Measurements from ENCODE around the gene TAF11L8. TPM values are rescaled to one million over a fixed set of nuclear protein-coding genes. Genes with fewer than 3 reads are reported as not detected.
"Not testable (repeated sequence)": the region's sequence is repeated elsewhere in the genome, so short reads cannot be mapped to it uniquely, and the experiment has no call there.

TAF11L8 gene
- total and polyA plus RNA-seq, 2 donors (not counting 1 experiment from before 2014, with no cell fraction given) = not detected

DNA sequence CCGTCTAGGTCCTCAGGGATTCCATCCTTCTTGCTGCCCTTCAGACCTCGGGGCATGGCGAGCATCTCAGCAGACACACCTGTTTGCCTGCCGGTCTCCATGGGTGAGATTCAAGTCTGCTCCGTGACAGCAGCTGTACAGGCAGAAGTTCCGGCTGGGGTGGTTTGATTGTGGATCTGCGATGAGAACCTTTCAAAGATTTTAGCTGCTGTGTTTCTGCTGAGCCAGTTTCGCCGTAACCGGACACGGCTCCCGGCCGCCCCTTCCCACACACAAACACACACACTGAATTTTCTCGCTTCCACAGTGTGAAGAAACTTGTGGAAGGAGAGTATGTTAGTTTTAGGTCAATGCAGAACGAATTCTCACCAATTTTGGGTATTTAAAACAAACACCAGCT, 7.0 kb upstream of the TAF11L8 start, which contains the start of gene TAF11L10:
TSS of gene TAF11L10 (minus strand) at position 101 of the 400 bp plus-strand sequence.
- intact Hi-C loops (cut with micrococcal nuclease); POLR2A ChIA-PET; H3K79me2 ChIP-seq (ENCODE audit: control insufficient read depth, insufficient read depth, low read length); ATAC-seq (ENCODE audit: low read depth); H3K4me3 ChIP-seq (ENCODE audit: control extremely low read depth in 1 of 5, extremely low read depth in 1 of 5, insufficient read depth in 1 of 5, low read depth in 2 of 5, low read length in 4 of 5); H3K9me3 ChIP-seq (ENCODE audit: control extremely low read depth in 1 of 3, control insufficient read depth in 2 of 3, insufficient read depth in 1 of 3, low read length in 2 of 3); DNase-seq; H3K4me1 Mint-ChIP-seq; H3K27ac ChIP-seq (ENCODE audit: low read length in 2 of 2); H3K4me2 ChIP-seq (replicated peaks; ENCODE audit: low read depth, low read length, poor library complexity, severe bottlenecking); CTCF ChIA-PET; H3K4me1 ChIP-seq (ENCODE audit: control insufficient read depth in 2 of 2, insufficient read depth in 2 of 2, low read length in 2 of 2); H3K27me3 ChIP-seq (replicated peaks in 1 of 4; ENCODE audit: control extremely low read depth in 1 of 4, control insufficient read depth in 3 of 4, insufficient read depth in 4 of 4, low read length in 3 of 4); H3K4me3 Mint-ChIP-seq; H2AFZ ChIP-seq (ENCODE audit: insufficient read depth, low read depth, low read length, poor library complexity, severe bottlenecking); H3K36me3 ChIP-seq (replicated peaks in 1 of 2; ENCODE audit: control extremely low read depth in 1 of 2, control insufficient read depth in 1 of 2, extremely low read depth in 1 of 2, insufficient read depth in 2 of 2, low read length in 1 of 2); H3K27ac Mint-ChIP-seq; H3K27me3 Mint-ChIP-seq; H4K20me1 ChIP-seq (ENCODE audit: control insufficient read depth, insufficient read depth, low read length, poor library complexity, severe bottlenecking); H3K9me3 Mint-ChIP-seq (ENCODE audit: insufficient read depth); H3K9ac ChIP-seq (ENCODE audit: low read length): not testable (repeated sequence)
- WGBS (ENCODE audit: insufficient coverage) = no CpG with 5 or more reads among the region's 15 CpGs

DNA sequence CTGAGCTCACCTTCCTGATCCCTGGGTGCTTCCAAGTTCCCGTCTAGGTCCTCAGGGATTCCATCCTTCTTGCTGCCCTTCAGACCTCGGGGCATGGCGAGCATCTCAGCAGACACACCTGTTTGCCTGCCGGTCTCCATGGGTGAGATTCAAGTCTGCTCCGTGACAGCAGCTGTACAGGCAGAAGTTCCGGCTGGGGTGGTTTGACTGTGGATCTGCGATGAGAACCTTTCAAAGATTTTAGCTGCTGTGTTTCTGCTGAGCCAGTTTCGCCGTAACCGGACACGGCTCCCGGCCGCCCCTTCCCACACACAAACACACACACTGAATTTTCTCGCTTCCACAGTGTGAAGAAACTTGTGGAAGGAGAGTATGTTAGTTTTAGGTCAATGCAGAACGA, 3.5 kb upstream of the TAF11L8 start, which contains the start of gene TAF11L9:
TSS of gene TAF11L9 (minus strand) at position 140 of the 400 bp plus-strand sequence.
- H2AFZ ChIP-seq (ENCODE audit: insufficient read depth, low read depth, low read length, poor library complexity, severe bottlenecking); H3K27me3 Mint-ChIP-seq; H3K4me1 Mint-ChIP-seq; ATAC-seq (ENCODE audit: low read depth); H4K20me1 ChIP-seq (ENCODE audit: control insufficient read depth, insufficient read depth, low read length, poor library complexity, severe bottlenecking); H3K27ac ChIP-seq (ENCODE audit: low read length in 2 of 2); H3K4me1 ChIP-seq (ENCODE audit: control insufficient read depth in 2 of 2, insufficient read depth in 2 of 2, low read length in 2 of 2); H3K27me3 ChIP-seq (replicated peaks in 1 of 4; ENCODE audit: control extremely low read depth in 1 of 4, control insufficient read depth in 3 of 4, insufficient read depth in 4 of 4, low read length in 3 of 4); H3K4me3 ChIP-seq (ENCODE audit: control extremely low read depth in 1 of 5, extremely low read depth in 1 of 5, insufficient read depth in 1 of 5, low read depth in 2 of 5, low read length in 4 of 5); H3K9ac ChIP-seq (ENCODE audit: low read length); H3K9me3 ChIP-seq (ENCODE audit: control extremely low read depth in 1 of 3, control insufficient read depth in 2 of 3, insufficient read depth in 1 of 3, low read length in 2 of 3); CTCF ChIA-PET; H3K79me2 ChIP-seq (ENCODE audit: control insufficient read depth, insufficient read depth, low read length); H3K36me3 ChIP-seq (replicated peaks in 1 of 2; ENCODE audit: control extremely low read depth in 1 of 2, control insufficient read depth in 1 of 2, extremely low read depth in 1 of 2, insufficient read depth in 2 of 2, low read length in 1 of 2); POLR2A ChIA-PET; H3K27ac Mint-ChIP-seq; H3K4me2 ChIP-seq (replicated peaks; ENCODE audit: low read depth, low read length, poor library complexity, severe bottlenecking); H3K9me3 Mint-ChIP-seq (ENCODE audit: insufficient read depth); intact Hi-C loops (cut with micrococcal nuclease); H3K4me3 Mint-ChIP-seq; DNase-seq: not testable (repeated sequence)
- WGBS (ENCODE audit: insufficient coverage) = no CpG with 5 or more reads among the region's 15 CpGs

DNA sequence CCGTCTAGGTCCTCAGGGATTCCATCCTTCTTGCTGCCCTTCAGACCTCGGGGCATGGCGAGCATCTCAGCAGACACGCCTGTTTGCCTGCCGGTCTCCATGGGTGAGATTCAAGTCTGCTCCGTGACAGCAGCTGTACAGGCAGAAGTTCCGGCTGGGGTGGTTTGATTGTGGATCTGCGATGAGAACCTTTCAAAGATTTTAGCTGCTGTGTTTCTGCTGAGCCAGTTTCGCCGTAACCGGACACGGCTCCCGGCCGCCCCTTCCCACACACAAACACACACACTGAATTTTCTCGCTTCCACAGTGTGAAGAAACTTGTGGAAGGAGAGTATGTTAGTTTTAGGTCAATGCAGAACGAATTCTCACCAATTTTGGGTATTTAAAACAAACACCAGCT, 5.1 kb downstream of the TAF11L8 start, which contains the start of gene TAF11L7:
TSS of gene TAF11L7 (minus strand) at position 101 of the 400 bp plus-strand sequence.
- CTCF ChIA-PET; H3K27ac Mint-ChIP-seq; H3K4me1 Mint-ChIP-seq; H3K4me2 ChIP-seq (replicated peaks; ENCODE audit: low read depth, low read length, poor library complexity, severe bottlenecking); H3K36me3 ChIP-seq (replicated peaks in 1 of 2; ENCODE audit: control extremely low read depth in 1 of 2, control insufficient read depth in 1 of 2, extremely low read depth in 1 of 2, insufficient read depth in 2 of 2, low read length in 1 of 2); H3K27me3 Mint-ChIP-seq; intact Hi-C loops (cut with micrococcal nuclease); H3K9me3 ChIP-seq (ENCODE audit: control extremely low read depth in 1 of 3, control insufficient read depth in 2 of 3, insufficient read depth in 1 of 3, low read length in 2 of 3); H2AFZ ChIP-seq (ENCODE audit: insufficient read depth, low read depth, low read length, poor library complexity, severe bottlenecking); H3K4me3 Mint-ChIP-seq; H3K27me3 ChIP-seq (replicated peaks in 1 of 4; ENCODE audit: control extremely low read depth in 1 of 4, control insufficient read depth in 3 of 4, insufficient read depth in 4 of 4, low read length in 3 of 4); ATAC-seq (ENCODE audit: low read depth); POLR2A ChIA-PET; DNase-seq; H3K9ac ChIP-seq (ENCODE audit: low read length); H3K9me3 Mint-ChIP-seq (ENCODE audit: insufficient read depth); H3K27ac ChIP-seq (ENCODE audit: low read length in 2 of 2); H4K20me1 ChIP-seq (ENCODE audit: control insufficient read depth, insufficient read depth, low read length, poor library complexity, severe bottlenecking); H3K79me2 ChIP-seq (ENCODE audit: control insufficient read depth, insufficient read depth, low read length); H3K4me1 ChIP-seq (ENCODE audit: control insufficient read depth in 2 of 2, insufficient read depth in 2 of 2, low read length in 2 of 2); H3K4me3 ChIP-seq (ENCODE audit: control extremely low read depth in 1 of 5, extremely low read depth in 1 of 5, insufficient read depth in 1 of 5, low read depth in 2 of 5, low read length in 4 of 5): not testable (repeated sequence)
- no CpG with 5 or more reads among the region's 16 CpGs for WGBS (ENCODE audit: insufficient coverage)

Small RNA genes lying within 50 kb of the gene (small RNA-seq; reads per million reads assigned to genes)
- gene AC233724.3 (ENCODE audit: insufficient read length, low read depth, low replicate concordance) = not detected
- not detected for gene AC233724.6 (ENCODE audit: insufficient read length, low read depth, low replicate concordance)
- gene AC233724.7 (ENCODE audit: insufficient read length, low read depth, low replicate concordance) = not detected

Other genes with a start within 250 kb of the TAF11L8 start
- gene TAF11L2, start 92.7 kb downstream of the TAF11L8 start, total RNA-seq = not detected in 2 replicates
- gene TAF11L2, start 92.7 kb downstream of the TAF11L8 start, polyA plus RNA-seq = not detected in 2 replicates
- gene TAF11L3, start 72.6 kb downstream of the TAF11L8 start, total RNA-seq = not detected in 2 replicates
- not detected in 2 replicates for gene TAF11L3, start 72.6 kb downstream of the TAF11L8 start, polyA plus RNA-seq
- gene TAF11L4, start 69.2 kb downstream of the TAF11L8 start, total RNA-seq = not detected in 2 replicates
- not detected in 2 replicates for gene TAF11L4, start 69.2 kb downstream of the TAF11L8 start, polyA plus RNA-seq
- gene TAF11L5, start 65.7 kb downstream of the TAF11L8 start, total RNA-seq = not detected in 2 replicates
- gene TAF11L5, start 65.7 kb downstream of the TAF11L8 start, polyA plus RNA-seq = not detected in 2 replicates
- gene TAF11L6, start 62.3 kb downstream of the TAF11L8 start, total RNA-seq = not detected in 2 replicates
- not detected in 2 replicates for gene TAF11L6, start 62.3 kb downstream of the TAF11L8 start, polyA plus RNA-seq
- not detected in 2 replicates for gene TAF11L7, start 5.2 kb downstream of the TAF11L8 start, total RNA-seq
- gene TAF11L7, start 5.2 kb downstream of the TAF11L8 start, polyA plus RNA-seq = not detected in 2 replicates
- gene TAF11L9, start 3.4 kb upstream of the TAF11L8 start, total RNA-seq = not detected in 2 replicates
- gene TAF11L9, start 3.4 kb upstream of the TAF11L8 start, polyA plus RNA-seq = not detected in 2 replicates
- gene TAF11L10, start 6.9 kb upstream of the TAF11L8 start, total RNA-seq = not detected in 2 replicates
- not detected in 2 replicates for gene TAF11L10, start 6.9 kb upstream of the TAF11L8 start, polyA plus RNA-seq
- not detected in 2 replicates for gene TAF11L11, start 13.2 kb upstream of the TAF11L8 start, total RNA-seq
- gene TAF11L11, start 13.2 kb upstream of the TAF11L8 start, polyA plus RNA-seq = not detected in 2 replicates
- gene TAF11L12, start 19.4 kb upstream of the TAF11L8 start, total RNA-seq = not detected in 2 replicates
- not detected in 2 replicates for gene TAF11L12, start 19.4 kb upstream of the TAF11L8 start, polyA plus RNA-seq
- gene TAF11L13, start 41.1 kb upstream of the TAF11L8 start, total RNA-seq = not detected in 2 replicates
- gene TAF11L13, start 41.1 kb upstream of the TAF11L8 start, polyA plus RNA-seq = not detected in 2 replicates
- not detected in 2 replicates for gene TAF11L14, start 43.5 kb upstream of the TAF11L8 start, total RNA-seq
- gene TAF11L14, start 43.5 kb upstream of the TAF11L8 start, polyA plus RNA-seq = not detected in 2 replicates

All from B cell (primary cell).